Activated B cell treated with CpG ODN at 0.5 μM for 24 hours (primary cell): ENCODE results near the gene ATCAY. TPM values are rescaled to one million over a fixed set of nuclear protein-coding genes. Genes with fewer than 3 reads are reported as not detected.

ENCODE experiments used
- ATAC-seq: fragments of 200-7000 bp; cut with Tn5 transposase; one replicate; pipeline ENCODE4 v1.10.0; 2021; ENCODE audit warnings: low read depth, mild to moderate bottlenecking, moderate library complexity
- CTCF ChIA-PET: fragments of 350-600 bp; sonication (Branson Sonifier 250); formaldehyde crosslinking; loops from one replicate; lab custom pipeline; 2021; ENCODE audit warnings: antibody characterized with exemption; lab: Charles Lee
- POLR2A ChIA-PET: fragments of 350-600 bp; sonication (Branson Sonifier 250); formaldehyde crosslinking; loops from one replicate; lab custom pipeline; 2021; ENCODE audit warnings: antibody characterized with exemption; lab: Charles Lee
- DNase-seq: peaks from one replicate; pipeline ENCODE4 v3.0.0; 2022
- H3K27ac Mint-ChIP-seq: one replicate; pipeline ENCODE4 v1.8.0; 2020; ENCODE audit warnings: mixed read lengths
- H3K27me3 Mint-ChIP-seq: one replicate; pipeline ENCODE4 v1.8.0; 2021; ENCODE audit warnings: mixed read lengths
- H3K36me3 Mint-ChIP-seq: one replicate; pipeline ENCODE4 v1.8.0; 2021; ENCODE audit warnings: low read depth, mixed read lengths
- H3K4me1 Mint-ChIP-seq: one replicate; pipeline ENCODE4 v1.8.0; 2021; ENCODE audit warnings: mixed read lengths
- H3K4me3 Mint-ChIP-seq: one replicate; pipeline ENCODE4 v1.8.0; 2020; ENCODE audit warnings: mild to moderate bottlenecking, mixed read lengths
- H3K9me3 Mint-ChIP-seq: one replicate; pipeline ENCODE4 v1.8.0; 2020; ENCODE audit warnings: mixed read lengths
- intact Hi-C: fragments of 100-400 bp; cut with micrococcal nuclease; formaldehyde crosslinking; loops from one replicate; pipeline ENCODE4 v1.15.1; 2024
- total RNA-seq: library from RNA; stranded (reverse); gene quantifications from 2 replicates; pipeline ENCODE4 v1.2.3, GENCODE V29; 2022
- TF ChIP-seq, protein P1 (sequence below): fragments of 200-600 bp; IDR thresholded peaks from one replicate; pipeline ENCODE4 v1.8.0; 2022; ENCODE audit warnings: antibody characterized with exemption, mild to moderate bottlenecking

ATCAY gene
- total RNA-seq, 1 donor from 2014 or later = not detected

DNA sequence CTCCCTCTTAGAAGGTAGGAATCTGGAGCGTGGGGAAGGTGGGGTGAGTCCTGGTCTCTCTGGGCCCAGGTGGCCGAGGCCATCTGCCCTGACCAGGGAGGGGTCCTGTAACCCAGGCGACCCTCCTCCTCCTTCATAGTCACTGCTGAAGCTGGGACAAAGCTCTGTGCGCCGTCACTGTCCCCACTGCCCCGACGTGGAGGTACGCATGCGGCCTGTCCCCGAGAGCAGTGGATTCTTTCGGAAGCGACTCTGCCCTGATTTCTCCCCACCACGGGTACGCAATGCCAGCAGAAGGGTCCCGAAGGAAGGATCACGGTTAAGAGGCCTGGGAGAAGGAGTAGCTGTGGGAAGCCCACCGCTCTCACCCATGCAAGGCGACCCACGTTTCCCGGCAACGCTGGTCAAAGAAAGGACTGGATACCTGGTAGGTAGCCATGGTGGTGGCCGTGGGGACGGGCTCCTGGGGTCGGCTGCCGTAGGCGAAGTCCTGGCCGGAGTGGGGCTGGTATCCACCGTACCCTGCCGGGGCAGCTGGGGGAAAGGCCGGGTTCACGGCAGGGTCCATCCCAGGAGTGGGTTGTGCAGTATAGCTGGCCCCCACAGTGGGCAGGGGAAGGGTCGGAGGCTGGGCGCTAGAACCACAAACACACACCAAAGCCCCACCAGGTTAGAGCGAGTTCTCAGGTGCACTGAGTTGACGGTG is 46.0 kb upstream of the ATCAY start:
- DNase-seq = no peak
- no peaks in the 10 kb centered on the region for H3K36me3 Mint-ChIP-seq
- intact Hi-C loops = no loop called here
- no peaks in the 10 kb centered on the region for H3K9me3 Mint-ChIP-seq
- POLR2A ChIA-PET = no interaction called here
- TF ChIP-seq, protein P1, sequence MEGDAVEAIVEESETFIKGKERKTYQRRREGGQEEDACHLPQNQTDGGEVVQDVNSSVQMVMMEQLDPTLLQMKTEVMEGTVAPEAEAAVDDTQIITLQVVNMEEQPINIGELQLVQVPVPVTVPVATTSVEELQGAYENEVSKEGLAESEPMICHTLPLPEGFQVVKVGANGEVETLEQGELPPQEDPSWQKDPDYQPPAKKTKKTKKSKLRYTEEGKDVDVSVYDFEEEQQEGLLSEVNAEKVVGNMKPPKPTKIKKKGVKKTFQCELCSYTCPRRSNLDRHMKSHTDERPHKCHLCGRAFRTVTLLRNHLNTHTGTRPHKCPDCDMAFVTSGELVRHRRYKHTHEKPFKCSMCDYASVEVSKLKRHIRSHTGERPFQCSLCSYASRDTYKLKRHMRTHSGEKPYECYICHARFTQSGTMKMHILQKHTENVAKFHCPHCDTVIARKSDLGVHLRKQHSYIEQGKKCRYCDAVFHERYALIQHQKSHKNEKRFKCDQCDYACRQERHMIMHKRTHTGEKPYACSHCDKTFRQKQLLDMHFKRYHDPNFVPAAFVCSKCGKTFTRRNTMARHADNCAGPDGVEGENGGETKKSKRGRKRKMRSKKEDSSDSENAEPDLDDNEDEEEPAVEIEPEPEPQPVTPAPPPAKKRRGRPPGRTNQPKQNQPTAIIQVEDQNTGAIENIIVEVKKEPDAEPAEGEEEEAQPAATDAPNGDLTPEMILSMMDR = no peak
- no peak overlapping the region for H3K4me3 Mint-ChIP-seq
- no peaks in the 10 kb centered on the region for H3K4me1 Mint-ChIP-seq
- no peaks in the 10 kb centered on the region for H3K27me3 Mint-ChIP-seq
- H3K27ac Mint-ChIP-seq = no peak overlapping the region
- CTCF ChIA-PET = no interaction called here
- ATAC-seq = no peak

DNA sequence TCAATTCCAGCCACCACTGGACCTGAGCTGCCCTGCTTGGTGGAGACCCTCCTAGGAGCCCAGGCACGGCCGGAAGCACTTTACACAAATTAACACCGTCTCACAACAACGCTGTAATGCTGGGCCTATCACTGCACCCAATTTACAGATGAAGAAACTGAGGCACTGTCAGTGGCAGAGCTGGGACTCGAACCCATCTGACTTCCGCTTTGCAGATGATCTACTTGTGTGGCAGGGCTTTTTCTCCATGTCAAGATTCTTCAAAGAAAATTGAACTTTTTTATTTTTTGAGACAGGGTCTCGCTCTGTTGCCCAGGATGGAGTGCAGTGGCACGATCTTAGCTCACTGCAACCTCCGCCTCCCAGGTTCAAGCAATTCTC is 45.4 kb upstream of the ATCAY start:
- H3K27ac Mint-ChIP-seq = no peak overlapping the region
- no peaks in the 10 kb centered on the region for H3K36me3 Mint-ChIP-seq
- H3K27me3 Mint-ChIP-seq = no peaks in the 10 kb centered on the region
- TF ChIP-seq, protein P1 = no peak
- POLR2A ChIA-PET = no interaction called here
- ATAC-seq = no peak
- CTCF ChIA-PET = no interaction called here
- no peaks in the 10 kb centered on the region for H3K9me3 Mint-ChIP-seq
- H3K4me3 Mint-ChIP-seq = no peak overlapping the region
- intact Hi-C loops = no loop called here
- no peaks in the 10 kb centered on the region for H3K4me1 Mint-ChIP-seq
- no peak for DNase-seq

DNA sequence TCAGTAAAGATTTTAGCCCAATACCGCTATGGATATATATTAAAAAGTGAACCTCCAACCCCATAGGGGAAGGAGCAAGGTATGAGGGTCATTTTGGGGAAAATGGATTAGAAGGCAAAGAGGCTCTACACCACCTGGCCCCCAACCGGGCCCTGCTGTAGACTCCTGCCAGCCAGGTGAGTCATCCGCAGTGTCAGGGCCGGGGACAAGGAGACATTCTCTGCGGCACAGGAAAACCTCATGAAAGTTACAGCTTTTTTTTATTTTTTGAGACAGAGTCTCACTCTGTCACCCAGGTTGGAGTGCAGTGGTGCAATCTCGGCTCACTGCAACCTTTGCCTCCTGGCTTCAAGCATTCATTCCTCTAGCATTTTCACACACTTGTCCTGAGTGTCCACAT is 43.6 kb upstream of the ATCAY start:
- no peaks in the 10 kb centered on the region for H3K4me1 Mint-ChIP-seq
- ChIA-PET POLR2A (no interaction called here), CTCF (no interaction called here)
- TF ChIP-seq, protein P1 = no peak
- ATAC-seq (no peak), DNase-seq (no peak)
- no peaks in the 10 kb centered on the region for H3K9me3 Mint-ChIP-seq
- H3K4me3 Mint-ChIP-seq = no peak overlapping the region
- no peaks in the 10 kb centered on the region for H3K27me3 Mint-ChIP-seq
- H3K36me3 Mint-ChIP-seq = no peaks in the 10 kb centered on the region
- intact Hi-C loops = no loop called here
- no peak overlapping the region for H3K27ac Mint-ChIP-seq

DNA sequence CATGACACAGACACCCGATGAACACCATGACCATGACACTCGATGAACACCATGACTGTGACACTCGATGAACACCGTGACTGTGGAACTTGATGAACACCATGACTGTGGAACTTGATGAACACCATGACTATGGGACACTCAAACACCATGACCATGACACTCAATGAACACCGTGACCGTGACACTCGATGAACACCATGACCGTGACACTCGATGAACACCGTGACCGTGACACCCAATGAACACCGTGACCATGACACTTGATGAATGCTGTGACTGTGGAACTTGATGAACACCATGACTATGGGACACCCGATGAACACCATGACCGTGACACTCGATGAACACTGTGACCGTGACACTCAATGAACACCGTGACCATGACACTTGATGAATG is 43.2 kb upstream of the ATCAY start:
- CTCF ChIA-PET = no interaction called here
- DNase-seq (no peak), ATAC-seq (no peak)
- no peak overlapping the region for H3K4me3 Mint-ChIP-seq
- H3K9me3 Mint-ChIP-seq = no peaks in the 10 kb centered on the region
- no peaks in the 10 kb centered on the region for H3K36me3 Mint-ChIP-seq
- intact Hi-C loops = no loop called here
- TF ChIP-seq, protein P1 = no peak
- H3K4me1 Mint-ChIP-seq = no peaks in the 10 kb centered on the region
- no peak overlapping the region for H3K27ac Mint-ChIP-seq
- H3K27me3 Mint-ChIP-seq = no peaks in the 10 kb centered on the region
- POLR2A ChIA-PET = no interaction called here

DNA sequence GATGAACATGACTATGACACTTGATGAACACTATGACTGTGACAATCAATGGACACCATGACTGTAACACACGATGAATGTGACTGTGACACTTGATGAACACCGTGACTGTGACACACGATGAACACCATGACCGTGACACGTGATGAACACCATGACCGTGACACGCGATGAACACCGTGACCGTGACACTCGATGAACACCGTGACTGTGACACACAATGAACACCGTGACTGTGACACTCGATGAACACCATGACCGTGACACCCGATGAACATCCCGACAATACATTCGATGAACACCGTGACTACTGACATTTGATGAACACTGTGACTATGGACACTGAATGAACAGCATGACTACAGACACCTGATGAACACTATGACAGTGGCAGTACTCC is 42.6 kb upstream of the ATCAY start:
- TF ChIP-seq, protein P1 = no peak
- no peaks in the 10 kb centered on the region for H3K9me3 Mint-ChIP-seq
- POLR2A ChIA-PET = no interaction called here
- CTCF ChIA-PET = no interaction called here
- no peaks in the 10 kb centered on the region for H3K36me3 Mint-ChIP-seq
- no peak overlapping the region for H3K27ac Mint-ChIP-seq
- no peak overlapping the region for H3K4me3 Mint-ChIP-seq
- no peaks in the 10 kb centered on the region for H3K4me1 Mint-ChIP-seq
- intact Hi-C loops = no loop called here
- H3K27me3 Mint-ChIP-seq = no peaks in the 10 kb centered on the region
- ATAC-seq (no peak), DNase-seq (no peak)
